D721Med (cell line): ENCODE measurements around the gene IFNL3.
"Not testable (repeated sequence)": the region's sequence is repeated elsewhere in the genome, so short reads cannot be mapped to it uniquely, and the experiment has no call there.

Experiments
- DNase-seq: peaks from one replicate; pipeline ENCODE4 v3.0.0; 2011; ENCODE audit warnings: low spot score; ENCODE audit not compliant: insufficient read length
- FAIRE-seq: peaks from 2 replicates; lab custom pipeline; 2011; peaks lifted over from hg19 to GRCh38; lab: Jason Lieb, UNC
- TF ChIP-seq, protein P1 (sequence below): IDR thresholded peaks from 2 replicates; pipeline ENCODE4 v1.5.1; 2012; ENCODE audit warnings: mild to moderate bottlenecking, control low read depth; ENCODE audit not compliant: insufficient read depth; ENCODE audit errors: missing control alignments

Gene IFNL3

DNA sequence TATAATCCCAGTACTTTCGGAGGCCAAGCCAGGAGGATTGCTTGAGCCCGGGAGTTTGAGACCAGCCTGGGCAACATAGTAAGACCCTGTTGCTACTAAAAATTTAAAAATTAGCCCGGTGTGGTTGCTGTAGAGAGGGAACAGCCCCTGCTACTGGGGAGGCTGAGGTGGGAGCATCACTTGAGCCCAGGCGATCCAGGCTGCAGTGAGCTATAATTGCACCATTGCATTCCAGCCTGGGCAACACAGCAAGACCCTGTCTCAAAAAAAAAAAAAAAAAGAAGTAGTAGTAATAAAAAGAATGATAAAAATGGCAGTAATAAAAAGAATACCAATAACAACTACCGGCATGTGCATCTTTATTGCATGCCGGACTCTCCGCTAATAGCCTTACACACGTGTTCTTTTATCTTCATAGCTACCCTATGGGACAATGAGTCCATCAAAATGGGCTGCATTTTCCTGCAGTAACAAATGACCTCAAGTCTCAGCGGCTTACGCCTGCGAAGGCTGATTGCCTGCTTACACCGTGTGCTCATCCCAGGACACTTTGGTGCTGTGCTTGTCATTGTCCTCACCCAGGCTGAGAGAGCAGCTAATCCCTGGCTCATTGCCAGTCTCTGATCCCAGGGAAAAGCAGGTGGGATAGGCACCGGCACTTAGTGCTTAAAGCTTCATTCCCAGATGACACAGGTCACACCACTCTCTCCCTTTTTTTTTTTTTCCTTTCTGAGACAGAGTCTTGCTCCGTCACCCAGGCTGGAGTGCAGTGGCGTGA lies 26.4 kb downstream of the IFNL3 start:
- TF ChIP-seq, protein P1, sequence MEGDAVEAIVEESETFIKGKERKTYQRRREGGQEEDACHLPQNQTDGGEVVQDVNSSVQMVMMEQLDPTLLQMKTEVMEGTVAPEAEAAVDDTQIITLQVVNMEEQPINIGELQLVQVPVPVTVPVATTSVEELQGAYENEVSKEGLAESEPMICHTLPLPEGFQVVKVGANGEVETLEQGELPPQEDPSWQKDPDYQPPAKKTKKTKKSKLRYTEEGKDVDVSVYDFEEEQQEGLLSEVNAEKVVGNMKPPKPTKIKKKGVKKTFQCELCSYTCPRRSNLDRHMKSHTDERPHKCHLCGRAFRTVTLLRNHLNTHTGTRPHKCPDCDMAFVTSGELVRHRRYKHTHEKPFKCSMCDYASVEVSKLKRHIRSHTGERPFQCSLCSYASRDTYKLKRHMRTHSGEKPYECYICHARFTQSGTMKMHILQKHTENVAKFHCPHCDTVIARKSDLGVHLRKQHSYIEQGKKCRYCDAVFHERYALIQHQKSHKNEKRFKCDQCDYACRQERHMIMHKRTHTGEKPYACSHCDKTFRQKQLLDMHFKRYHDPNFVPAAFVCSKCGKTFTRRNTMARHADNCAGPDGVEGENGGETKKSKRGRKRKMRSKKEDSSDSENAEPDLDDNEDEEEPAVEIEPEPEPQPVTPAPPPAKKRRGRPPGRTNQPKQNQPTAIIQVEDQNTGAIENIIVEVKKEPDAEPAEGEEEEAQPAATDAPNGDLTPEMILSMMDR = no peak
- DNase-seq (no peak), FAIRE-seq (no peak)

DNA sequence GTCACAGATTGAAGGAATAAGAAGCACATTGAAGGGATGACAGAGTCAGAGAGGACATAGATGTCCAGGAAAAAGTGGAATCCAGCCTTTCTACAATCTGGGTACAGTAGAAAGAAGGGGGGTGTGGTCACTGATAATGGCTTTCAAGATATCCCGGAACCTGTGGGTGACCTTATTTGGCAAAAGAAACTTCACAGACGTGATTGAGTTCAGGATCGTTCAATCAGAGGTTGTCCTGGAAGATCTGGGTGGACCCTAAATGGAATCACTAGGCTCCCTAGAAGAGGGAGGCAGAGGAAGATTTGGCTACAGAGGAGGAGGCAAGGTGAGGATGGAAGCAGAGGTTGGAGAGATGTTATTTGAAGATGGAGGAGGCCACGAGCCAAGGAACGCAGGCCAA lies 27.7 kb downstream of the IFNL3 start:
- DNase-seq = no peak
- no peak for FAIRE-seq
- TF ChIP-seq, protein P1 = no peak

DNA sequence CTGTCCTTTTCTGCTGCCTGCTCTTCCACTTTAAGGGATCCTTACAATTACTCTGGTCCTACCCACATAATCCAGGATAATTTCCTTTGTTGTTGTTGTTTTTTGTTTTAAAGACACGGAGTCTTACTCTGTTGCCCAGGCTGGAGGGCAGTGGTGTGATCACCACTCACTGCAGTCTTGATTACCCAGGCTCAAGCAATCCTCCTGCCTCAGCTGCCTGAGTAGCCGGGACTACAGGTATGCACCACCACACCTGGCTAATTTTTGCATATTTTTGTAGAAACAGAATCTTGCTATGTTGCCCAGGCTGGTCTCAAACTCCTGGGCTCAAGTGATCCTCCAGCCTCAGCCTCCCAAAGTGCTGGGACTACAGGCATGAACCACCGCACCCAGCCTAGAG lies 29.5 kb downstream of the IFNL3 start:
- not testable (repeated sequence) for DNase-seq, FAIRE-seq

DNA sequence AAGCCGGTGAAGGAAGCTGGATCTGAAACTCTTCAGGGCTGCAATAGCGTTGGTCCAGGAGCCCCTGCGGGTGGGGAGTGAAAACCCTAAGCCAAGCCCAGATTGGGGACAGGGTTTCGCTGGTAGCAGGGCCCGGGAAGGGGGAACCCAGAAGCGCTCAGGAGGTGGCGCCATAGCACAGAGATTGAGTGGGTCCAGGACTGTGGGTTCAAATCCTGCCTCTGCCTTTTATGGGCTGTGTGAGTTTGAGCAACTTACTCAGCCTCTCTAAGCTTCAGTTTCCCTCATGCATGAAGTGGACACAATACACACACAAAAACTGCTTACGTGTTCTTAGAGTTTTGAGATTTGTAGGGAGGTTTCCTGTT lies 32.4 kb downstream of the IFNL3 start:
- FAIRE-seq (no peak), DNase-seq (no peak)
- TF ChIP-seq, protein P1 = peak; percentile 47

DNA sequence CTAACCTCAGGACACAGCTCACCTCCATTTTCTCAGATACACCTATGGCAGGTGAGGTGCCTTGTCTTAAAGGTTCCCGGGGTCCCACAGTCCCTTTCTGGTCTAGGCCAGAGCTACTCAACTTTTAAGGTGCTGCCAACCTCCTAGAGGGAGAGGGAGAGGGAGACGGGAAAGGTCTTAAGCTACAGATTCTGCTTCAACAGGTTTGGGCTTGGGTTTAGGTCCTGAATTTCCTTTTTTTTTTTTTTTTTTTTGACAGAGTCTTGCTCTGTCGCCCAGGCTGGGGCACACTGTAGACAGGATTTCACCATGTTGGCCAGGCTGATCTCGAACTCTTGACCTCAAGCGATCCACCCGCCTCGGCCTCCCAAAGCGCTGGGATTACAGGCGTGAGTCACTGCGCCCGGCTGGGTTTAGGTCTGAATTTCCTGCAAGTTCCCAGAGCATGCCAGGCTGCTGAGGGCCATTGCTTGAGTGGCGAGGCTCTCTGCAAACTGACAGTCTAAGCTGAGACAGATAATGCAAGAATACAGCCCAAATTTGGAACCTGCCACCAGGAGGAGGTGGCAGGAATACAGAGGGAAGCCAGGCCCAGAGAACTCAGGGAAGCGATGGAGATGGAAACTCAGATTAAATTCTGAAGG lies 33.0 kb downstream of the IFNL3 start:
- DNase-seq (no peak), FAIRE-seq (no peak)
- TF ChIP-seq, protein P1 = no peak

DNA sequence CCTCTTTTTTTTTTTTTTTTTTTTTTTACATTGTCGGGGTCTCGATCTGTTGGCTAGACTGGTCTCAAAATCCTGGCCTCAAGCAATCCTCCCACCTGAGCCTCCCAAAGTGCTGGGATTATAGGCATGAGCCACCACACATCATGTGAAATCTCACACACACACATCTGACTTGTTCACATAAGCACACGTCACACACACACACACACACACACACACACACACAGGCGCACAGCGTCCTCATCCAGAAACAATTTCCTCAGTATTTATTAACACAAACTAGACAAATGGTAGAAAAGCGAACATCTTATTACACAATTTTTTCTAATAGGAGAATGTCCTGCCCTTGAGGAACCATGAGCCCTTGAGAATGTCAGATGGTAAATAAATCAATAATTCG lies 35.6 kb downstream of the IFNL3 start:
- FAIRE-seq = no peak
- no peak for DNase-seq
- TF ChIP-seq, protein P1 = no peak

DNA sequence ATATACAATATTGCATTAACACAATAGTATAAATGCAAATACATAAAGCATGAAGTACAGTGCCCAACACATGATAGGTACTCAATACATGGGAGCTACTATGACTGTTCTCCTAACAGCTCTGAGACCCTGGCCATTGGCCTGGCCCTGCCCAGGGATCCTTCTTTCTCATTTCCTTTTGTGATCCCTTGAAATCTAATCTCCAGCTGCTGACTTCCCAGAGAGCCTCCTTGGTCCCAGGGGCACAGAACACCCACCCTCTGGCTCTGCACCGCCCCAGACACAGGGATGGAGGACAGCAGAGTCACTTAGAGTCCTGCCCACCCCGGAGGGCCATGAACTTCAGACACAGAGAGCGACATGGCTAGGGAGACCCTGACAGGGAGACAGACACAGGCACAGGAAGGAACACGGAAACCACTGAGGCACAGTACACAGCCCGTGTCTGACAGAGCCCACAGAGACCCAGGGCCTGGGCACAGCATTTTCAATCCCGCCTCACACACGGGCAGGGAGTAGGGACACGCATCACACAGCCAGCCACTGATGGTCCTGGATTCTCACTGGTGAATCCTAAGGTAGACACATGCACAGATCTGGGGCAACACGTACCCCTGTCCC lies 36.5 kb downstream of the IFNL3 start:
- TF ChIP-seq, protein P1 = no peak
- FAIRE-seq = no peak

More for the DNA sequence above, 36.5 kb downstream of the IFNL3 start:
- DNase-seq = peak; percentile 3
